H4 (cell line): Measurements from ENCODE around the gene NTRK2. TPM values are rescaled to one million over a fixed set of nuclear protein-coding genes. Genes with fewer than 3 reads are reported as not detected.

ENCODE experiments used
- DNase-seq: peaks from one replicate; pipeline ENCODE4 v3.0.0-alpha.2; 2015; ENCODE audit warnings: low spot score
- total RNA-seq: library from RNA; depleted of rRNA; stranded (reverse); fragments of >200 nt; shearing (Covaris generic); gene quantifications from 2 replicates; pipeline ENCODE4 v1.2.3, GENCODE V29; 2014

The NTRK2 gene
- total RNA-seq, 1 experiment from 2014 or later: 0.39 TPM

GRCh38 chr9:84971571-84971970, 302.0 kb downstream of the NTRK2 start:
- DNase-seq: no peak

GRCh38 chr9:84974258-84974657, 304.7 kb downstream of the NTRK2 start:
- DNase-seq: no peak

- DNase-seq: no peak
Observed at GRCh38 chr9:84974855-84975254, 305.3 kb downstream of the NTRK2 start.

GRCh38 chr9:84975926-84976325, 306.4 kb downstream of the NTRK2 start:
- DNase-seq: peak; percentile 24

- DNase-seq: peak; percentile 31
Observed at GRCh38 chr9:84978661-84979060, 309.1 kb downstream of the NTRK2 start.

- DNase-seq: no peak
Observed at GRCh38 chr9:84983749-84984148, 314.2 kb downstream of the NTRK2 start.

- DNase-seq: no peak
Observed at GRCh38 chr9:84988621-84989020, 319.1 kb downstream of the NTRK2 start.

- DNase-seq: peak; percentile 74
Observed at GRCh38 chr9:84990416-84990815, 320.9 kb downstream of the NTRK2 start.

GRCh38 chr9:84990850-84991513, 321.5 kb downstream of the NTRK2 start:
- DNase-seq: no peak

GRCh38 chr9:84991514-84991870, 322.0 kb downstream of the NTRK2 start:
- no peak for DNase-seq

GRCh38 chr9:84992381-84992780, 322.9 kb downstream of the NTRK2 start:
- DNase-seq: no peak

- DNase-seq: peak; percentile 21
Observed at GRCh38 chr9:84993105-84993504, 323.6 kb downstream of the NTRK2 start.

GRCh38 chr9:84996029-84996428, 326.5 kb downstream of the NTRK2 start:
- DNase-seq: no peak

GRCh38 chr9:84996716-84997115, 327.2 kb downstream of the NTRK2 start:
- no peak for DNase-seq

GRCh38 chr9:84997472-84997871, 327.9 kb downstream of the NTRK2 start:
- DNase-seq: no peak

GRCh38 chr9:84998639-84999038, 329.1 kb downstream of the NTRK2 start:
- DNase-seq: no peak

- no peak for DNase-seq
Observed at GRCh38 chr9:84999788-85000187, 330.3 kb downstream of the NTRK2 start.

- no peak for DNase-seq
Observed at GRCh38 chr9:85001925-85002324, 332.4 kb downstream of the NTRK2 start.

- DNase-seq: no peak
Observed at GRCh38 chr9:85004818-85005413, 335.4 kb downstream of the NTRK2 start.

- DNase-seq: no peak
Observed at GRCh38 chr9:85007748-85008147, 338.2 kb downstream of the NTRK2 start.

GRCh38 chr9:85008215-85008614, 338.7 kb downstream of the NTRK2 start:
- DNase-seq: no peak

GRCh38 chr9:85009251-85009650, 339.7 kb downstream of the NTRK2 start:
- peak; percentile 86 for DNase-seq

- DNase-seq: no peak
Observed at GRCh38 chr9:85013703-85014102, 344.2 kb downstream of the NTRK2 start.

- no peak for DNase-seq
Observed at GRCh38 chr9:85014292-85014691, 344.8 kb downstream of the NTRK2 start.
